ENCODE data around the gene SEMA4A.

SEMA4A gene

DNA sequence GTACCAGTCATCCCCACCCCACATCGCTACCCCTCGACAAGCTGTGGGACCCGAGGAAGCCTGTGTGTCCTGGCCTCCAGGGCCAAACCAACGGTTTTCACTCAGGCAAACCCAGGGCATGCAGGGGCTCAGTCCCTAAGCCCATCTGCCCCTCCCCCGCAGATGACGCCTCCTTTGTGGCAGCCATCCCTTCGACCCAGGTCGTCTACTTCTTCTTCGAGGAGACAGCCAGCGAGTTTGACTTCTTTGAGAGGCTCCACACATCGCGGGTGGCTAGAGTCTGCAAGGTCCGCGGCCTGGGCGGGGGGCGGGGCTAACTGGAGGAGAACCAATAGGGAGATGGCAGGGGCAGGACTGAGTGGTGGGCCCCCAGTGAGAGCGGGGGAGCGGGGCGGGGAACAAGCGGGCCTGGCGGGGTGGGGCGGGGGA is 7.4 kb downstream of the SEMA4A start:
- no peak overlapping the region for H3K27ac ChIP-seq
- TF ChIP-seq ZFX (IDR thresholded peaks at IDR 0.05), result no peak
- TF ChIP-seq CTCF (conservative IDR thresholded peaks at IDR 0.05), result no peak

- TF ChIP-seq ZFX (IDR thresholded peaks at IDR 0.05), result no peak
- no peak for TF ChIP-seq CTCF (conservative IDR thresholded peaks at IDR 0.05)
- H3K27ac ChIP-seq, result no peak overlapping the region
Measured at GRCh38 chr1:156162430-156163037, 9.1 kb downstream of the SEMA4A start.

- TF ChIP-seq CTCF (conservative IDR thresholded peaks at IDR 0.05) (no peak), ZFX (IDR thresholded peaks at IDR 0.05) (no peak)
- H3K27ac ChIP-seq, result no peak overlapping the region
Measured at GRCh38 chr1:156163712-156164111, 10.3 kb downstream of the SEMA4A start.

GRCh38 chr1:156164125-156164831 is 10.9 kb downstream of the SEMA4A start:
- H3K27ac ChIP-seq, result no peak overlapping the region
- TF ChIP-seq ZFX (IDR thresholded peaks at IDR 0.05) (no peak), CTCF (conservative IDR thresholded peaks at IDR 0.05) (no peak)

GRCh38 chr1:156165083-156165482 is 11.7 kb downstream of the SEMA4A start:
- TF ChIP-seq ZFX (IDR thresholded peaks at IDR 0.05), result no peak
- TF ChIP-seq CTCF (conservative IDR thresholded peaks at IDR 0.05), result no peak

DNA sequence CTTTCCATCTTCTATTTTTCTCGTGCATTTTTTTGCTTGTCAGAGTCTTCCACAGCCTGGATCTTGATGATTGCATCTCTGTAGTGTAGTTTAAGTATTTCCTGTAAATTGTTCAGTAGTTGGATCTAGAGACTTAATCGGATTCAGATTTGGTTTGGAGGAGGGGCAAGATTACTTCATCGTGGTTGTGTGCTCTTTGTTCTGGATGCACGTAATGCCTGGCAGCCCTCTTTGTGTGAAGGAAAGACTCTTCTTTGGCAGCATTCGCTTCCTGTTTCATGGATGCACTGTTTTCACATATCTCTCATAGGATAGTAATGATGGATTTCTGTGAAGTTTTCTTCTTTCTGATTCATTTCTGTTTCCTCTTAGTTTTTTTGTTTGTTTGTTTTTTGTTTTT is 14.2 kb downstream of the SEMA4A start:
- no peak overlapping the region for H3K27ac ChIP-seq
- TF ChIP-seq ZFX (IDR thresholded peaks at IDR 0.05) (no peak), CTCF (conservative IDR thresholded peaks at IDR 0.05) (no peak)

More at GRCh38 chr1:156165083-156165482, 11.7 kb downstream of the SEMA4A start:
- no peak overlapping the region for H3K27ac ChIP-seq

GRCh38 chr1:156172696-156173470 is 19.5 kb downstream of the SEMA4A start:
- no peak overlapping the region for H3K27ac ChIP-seq
- TF ChIP-seq ZFX (IDR thresholded peaks at IDR 0.05) (no peak), CTCF (conservative IDR thresholded peaks at IDR 0.05) (no peak)

Measured in C4-2B (cell line).